HepG2 (cell line): Measurements from ENCODE around the gene SPRYD3. TPM values are rescaled to one million over a fixed set of nuclear protein-coding genes. Genes with fewer than 3 reads are reported as not detected.

Experiments
- BCL6 ChIP-seq: IDR thresholded peaks from 2 replicates; pipeline ENCODE4 v1.6.1; 2016; ENCODE audit warnings: missing genetic modification reagents, missing compliant biosample characterization
- GTF3A ChIP-seq: sonication (generic); formaldehyde crosslinking; conservative IDR thresholded peaks from 2 replicates; pipeline ENCODE4 v1.4.0; 2020; ENCODE audit warnings: mild to moderate bottlenecking, missing genetic modification reagents
- IRF1 ChIP-seq: sonication (generic); formaldehyde crosslinking; IDR thresholded peaks from 2 replicates; pipeline ENCODE4 v1.4.0; 2020; ENCODE audit warnings: low read depth, mild to moderate bottlenecking, missing genetic modification reagents
- MAF1 ChIP-seq: sonication (generic); formaldehyde crosslinking; IDR thresholded peaks from 2 replicates; pipeline ENCODE4 v1.5.0; 2020; ENCODE audit warnings: missing genetic modification reagents, borderline replicate concordance
- MLX ChIP-seq: IDR thresholded peaks from 2 replicates; pipeline ENCODE4 v1.6.1; 2016
- MLXIP ChIP-seq: sonication (generic); formaldehyde crosslinking; IDR thresholded peaks from 2 replicates; pipeline ENCODE4 v1.9.0; 2021; ENCODE audit warnings: missing genetic modification reagents, borderline replicate concordance
- MYNN ChIP-seq: sonication (generic); formaldehyde crosslinking; IDR thresholded peaks from 2 replicates; pipeline ENCODE4 v1.4.0; 2020; ENCODE audit warnings: mild to moderate bottlenecking, low read depth, missing genetic modification reagents
- NR2F6 ChIP-seq, 2 experiments: IDR thresholded peaks; 2 replicates each; pipeline ENCODE4 v1.6.1; 2016; ENCODE audit warnings: antibody characterized with exemption in 1 of 2, mild to moderate bottlenecking in 1 of 2
- RXRA ChIP-seq: sonication (generic); formaldehyde crosslinking; IDR thresholded peaks from 2 replicates; pipeline ENCODE4 v1.5.1; 2020; ENCODE audit warnings: missing genetic modification reagents
- SMARCE1 ChIP-seq: fragments of 450-650 bp; IDR thresholded peaks from 2 replicates; pipeline ENCODE4 v1.6.1; 2017; ENCODE audit warnings: borderline replicate concordance
- YEATS2 ChIP-seq: sonication (generic); formaldehyde crosslinking; IDR thresholded peaks from 2 replicates; pipeline ENCODE4 v1.4.0; 2020; ENCODE audit warnings: missing genetic modification reagents, borderline replicate concordance
- ZMAT3 ChIP-seq: sonication (generic); formaldehyde crosslinking; conservative IDR thresholded peaks from 2 replicates; pipeline ENCODE4 v1.7.0; 2021; ENCODE audit warnings: missing genetic modification reagents
- ZNF878 ChIP-seq: sonication (generic); formaldehyde crosslinking; IDR thresholded peaks from 2 replicates; pipeline ENCODE4 v1.8.1; 2023; ENCODE audit warnings: mild to moderate bottlenecking, missing genetic modification reagents, moderate library complexity
- ZSCAN20 ChIP-seq: sonication (generic); formaldehyde crosslinking; IDR thresholded peaks from 2 replicates; pipeline ENCODE4 v1.4.0; 2020; ENCODE audit warnings: missing genetic modification reagents, mild to moderate bottlenecking, borderline replicate concordance
- polyA plus RNA-seq, 8 experiments: library from polyadenylated mRNA; depleted of rRNA in 3 of 8; stranded (reverse) in 7 of 8; unstranded in 1 of 8; fragments of >200 nt; fragmentation: Illumina TruSeq in 4 of 8; extraction: Trizol in 4 of 8; gene quantifications; 2 replicates each; pipeline versions ENCODE4 v1.2.1 to v1.2.3, GENCODE V29; 2011 to 2016; ENCODE audit warnings: low read depth in 4 of 8, missing spikeins in 1 of 8, mixed read lengths in 1 of 8; ENCODE audit not compliant: insufficient read depth in 1 of 8
- total RNA-seq, 5 experiments: library from RNA; depleted of rRNA; stranded (reverse); fragments of >200 nt; fragmentation: Illumina TruSeq; extraction: Trizol; gene quantifications; 2 replicates each; pipeline ENCODE4 v1.2.3, GENCODE V29; 2016; ENCODE audit warnings: low read depth in 1 of 5
- TF ChIP-seq, protein P1 (sequence below): sonication (generic); formaldehyde crosslinking; IDR thresholded peaks from 2 replicates; pipeline ENCODE4 v1.5.0; 2020; ENCODE audit warnings: missing genetic modification reagents, mild to moderate bottlenecking, borderline replicate concordance
- TF ChIP-seq, protein P2 (sequence below): sonication (generic); formaldehyde crosslinking; IDR thresholded peaks from 2 replicates; pipeline ENCODE4 v1.8.0; 2023; ENCODE audit warnings: mild to moderate bottlenecking, missing genetic modification reagents
- TF ChIP-seq, protein P3 (sequence below): sonication (generic); formaldehyde crosslinking; IDR thresholded peaks from 2 replicates; pipeline ENCODE4 v1.8.0; 2022; ENCODE audit warnings: low read depth, missing genetic modification reagents
- TF ChIP-seq, protein P4 (sequence below): sonication (generic); formaldehyde crosslinking; IDR thresholded peaks from 2 replicates; pipeline ENCODE4 v1.8.0; 2022; ENCODE audit warnings: mild to moderate bottlenecking, missing genetic modification reagents; ENCODE audit not compliant: insufficient replicate concordance

SPRYD3 gene
- total and polyA plus RNA-seq, 2 of the 13 experiments (the other 11 are each of a cell fraction or from before 2014, with no cell fraction given): 9.0 to 9.2 TPM

GRCh38 chr12:53051058-53051880, 27.9 kb downstream of the SPRYD3 start (continued):
- no peak for TF ChIP-seq SMARCE1
- peak; percentile 73 for TF ChIP-seq RXRA (CRISPR knock-in tag)
- TF ChIP-seq, protein P1, sequence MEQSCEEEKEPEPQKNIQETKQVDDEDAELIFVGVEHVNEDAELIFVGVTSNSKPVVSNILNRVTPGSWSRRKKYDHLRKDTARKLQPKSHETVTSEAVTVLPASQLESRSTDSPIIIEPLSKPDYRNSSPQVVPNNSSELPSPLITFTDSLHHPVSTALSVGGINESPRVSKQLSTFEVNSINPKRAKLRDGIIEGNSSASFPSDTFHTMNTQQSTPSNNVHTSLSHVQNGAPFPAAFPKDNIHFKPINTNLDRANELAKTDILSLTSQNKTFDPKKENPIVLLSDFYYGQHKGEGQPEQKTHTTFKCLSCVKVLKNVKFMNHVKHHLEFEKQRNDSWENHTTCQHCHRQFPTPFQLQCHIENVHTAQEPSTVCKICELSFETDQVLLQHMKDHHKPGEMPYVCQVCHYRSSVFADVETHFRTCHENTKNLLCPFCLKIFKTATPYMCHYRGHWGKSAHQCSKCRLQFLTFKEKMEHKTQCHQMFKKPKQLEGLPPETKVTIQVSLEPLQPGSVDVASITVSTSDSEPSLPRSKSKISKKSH (CRISPR knock-in tag): no peak; the same call in 1 of the 2 replicates
- no peak for TF ChIP-seq ZSCAN20 (CRISPR knock-in tag)
- peak; percentile 94 for TF ChIP-seq NR2F6 (IDR thresholded peaks at IDR 0.05)
- peak; percentile 95 for TF ChIP-seq NR2F6 (CRISPR knock-in tag; IDR thresholded peaks at IDR 0.05)
- no peak for TF ChIP-seq MYNN (CRISPR knock-in tag)
- TF ChIP-seq MAF1 (CRISPR knock-in tag): no peak
- no peak for TF ChIP-seq ZMAT3 (CRISPR knock-in tag)
- TF ChIP-seq, protein P2, sequence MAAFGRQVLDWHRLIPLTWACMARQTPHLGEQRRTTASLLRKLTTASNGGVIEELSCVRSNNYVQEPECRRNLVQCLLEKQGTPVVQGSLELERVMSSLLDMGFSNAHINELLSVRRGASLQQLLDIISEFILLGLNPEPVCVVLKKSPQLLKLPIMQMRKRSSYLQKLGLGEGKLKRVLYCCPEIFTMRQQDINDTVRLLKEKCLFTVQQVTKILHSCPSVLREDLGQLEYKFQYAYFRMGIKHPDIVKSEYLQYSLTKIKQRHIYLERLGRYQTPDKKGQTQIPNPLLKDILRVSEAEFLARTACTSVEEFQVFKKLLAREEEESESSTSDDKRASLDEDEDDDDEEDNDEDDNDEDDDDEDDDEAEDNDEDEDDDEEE (CRISPR knock-in tag): no peak
- TF ChIP-seq IRF1 (CRISPR knock-in tag): no peak
- TF ChIP-seq, protein P3, sequence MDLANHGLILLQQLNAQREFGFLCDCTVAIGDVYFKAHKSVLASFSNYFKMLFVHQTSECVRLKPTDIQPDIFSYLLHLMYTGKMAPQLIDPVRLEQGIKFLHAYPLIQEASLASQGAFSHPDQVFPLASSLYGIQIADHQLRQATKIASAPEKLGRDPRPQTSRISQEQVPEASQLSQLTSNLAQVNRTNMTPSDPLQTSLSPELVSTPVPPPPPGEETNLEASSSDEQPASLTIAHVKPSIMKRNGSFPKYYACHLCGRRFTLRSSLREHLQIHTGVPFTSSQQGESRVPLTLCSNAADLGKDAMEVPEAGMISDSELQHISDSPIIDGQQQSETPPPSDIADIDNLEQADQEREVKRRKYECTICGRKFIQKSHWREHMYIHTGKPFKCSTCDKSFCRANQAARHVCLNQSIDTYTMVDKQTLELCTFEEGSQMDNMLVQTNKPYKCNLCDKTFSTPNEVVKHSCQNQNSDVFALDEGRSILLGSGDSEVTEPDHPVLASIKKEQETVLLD: no peak
- TF ChIP-seq ZNF878 (CRISPR knock-in tag): 0 out of 2 replicates have a peak, but pooled peaks have one; percentile 65
- no peak for TF ChIP-seq GTF3A (CRISPR knock-in tag)
- no peak for TF ChIP-seq YEATS2 (CRISPR knock-in tag)
- TF ChIP-seq BCL6 (CRISPR knock-in tag): peak; percentile 52; the same call in 1 of the 2 replicates
- TF ChIP-seq, protein P4, sequence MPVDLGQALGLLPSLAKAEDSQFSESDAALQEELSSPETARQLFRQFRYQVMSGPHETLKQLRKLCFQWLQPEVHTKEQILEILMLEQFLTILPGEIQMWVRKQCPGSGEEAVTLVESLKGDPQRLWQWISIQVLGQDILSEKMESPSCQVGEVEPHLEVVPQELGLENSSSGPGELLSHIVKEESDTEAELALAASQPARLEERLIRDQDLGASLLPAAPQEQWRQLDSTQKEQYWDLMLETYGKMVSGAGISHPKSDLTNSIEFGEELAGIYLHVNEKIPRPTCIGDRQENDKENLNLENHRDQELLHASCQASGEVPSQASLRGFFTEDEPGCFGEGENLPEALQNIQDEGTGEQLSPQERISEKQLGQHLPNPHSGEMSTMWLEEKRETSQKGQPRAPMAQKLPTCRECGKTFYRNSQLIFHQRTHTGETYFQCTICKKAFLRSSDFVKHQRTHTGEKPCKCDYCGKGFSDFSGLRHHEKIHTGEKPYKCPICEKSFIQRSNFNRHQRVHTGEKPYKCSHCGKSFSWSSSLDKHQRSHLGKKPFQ (CRISPR knock-in tag): peak; percentile 70
- no peak for TF ChIP-seq MLXIP (CRISPR knock-in tag)
- TF ChIP-seq MLX (CRISPR knock-in tag): peak; percentile 89; the same call in 1 of the 2 replicates
